ENCODE results near the gene TMTC2. TPM values are rescaled to one million over a fixed set of nuclear protein-coding genes. Genes with fewer than 3 reads are reported as not detected.

The TMTC2 gene
- total RNA-seq, 6 experiments from 2014 or later = 0.74 to 1.9 (median 0.96) TPM

DNA sequence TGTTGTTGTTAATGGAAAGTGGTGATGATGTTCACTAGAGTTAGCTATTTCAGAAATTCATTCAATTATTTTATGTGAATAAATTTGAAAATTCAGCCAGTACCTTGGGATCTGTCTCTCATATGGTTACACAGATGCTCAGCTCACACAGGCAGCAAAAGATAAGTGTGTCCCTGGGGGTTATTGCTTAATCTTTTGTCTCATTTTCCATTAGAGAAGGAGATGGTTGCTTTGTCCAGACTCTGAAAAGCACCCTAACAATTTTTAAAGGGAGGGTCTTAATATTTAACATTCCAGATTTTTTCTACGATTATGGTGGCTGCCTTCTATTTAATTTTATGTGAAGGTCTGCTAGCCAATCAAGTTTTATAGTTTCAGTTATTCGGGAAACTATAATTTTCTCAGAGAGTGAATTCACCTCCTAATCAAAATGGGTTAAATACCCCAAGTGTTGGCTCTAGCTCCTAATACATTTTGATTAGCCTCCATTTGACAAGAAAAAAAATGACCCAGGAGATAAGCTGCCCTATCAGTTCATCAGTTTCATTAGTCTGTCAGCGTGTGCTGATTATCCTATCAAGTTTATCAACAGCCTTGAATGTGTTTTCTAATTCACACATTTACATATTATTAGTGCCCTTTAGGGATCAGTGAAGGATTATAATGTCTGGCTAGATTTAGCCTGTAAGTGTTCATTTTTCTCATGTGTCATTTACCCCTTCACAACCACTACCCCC lies 282.1 kb downstream of the TMTC2 start:
- no peak for TF ChIP-seq POLR2A (IDR thresholded peaks at IDR 0.05)
- TF ChIP-seq, protein P1, sequence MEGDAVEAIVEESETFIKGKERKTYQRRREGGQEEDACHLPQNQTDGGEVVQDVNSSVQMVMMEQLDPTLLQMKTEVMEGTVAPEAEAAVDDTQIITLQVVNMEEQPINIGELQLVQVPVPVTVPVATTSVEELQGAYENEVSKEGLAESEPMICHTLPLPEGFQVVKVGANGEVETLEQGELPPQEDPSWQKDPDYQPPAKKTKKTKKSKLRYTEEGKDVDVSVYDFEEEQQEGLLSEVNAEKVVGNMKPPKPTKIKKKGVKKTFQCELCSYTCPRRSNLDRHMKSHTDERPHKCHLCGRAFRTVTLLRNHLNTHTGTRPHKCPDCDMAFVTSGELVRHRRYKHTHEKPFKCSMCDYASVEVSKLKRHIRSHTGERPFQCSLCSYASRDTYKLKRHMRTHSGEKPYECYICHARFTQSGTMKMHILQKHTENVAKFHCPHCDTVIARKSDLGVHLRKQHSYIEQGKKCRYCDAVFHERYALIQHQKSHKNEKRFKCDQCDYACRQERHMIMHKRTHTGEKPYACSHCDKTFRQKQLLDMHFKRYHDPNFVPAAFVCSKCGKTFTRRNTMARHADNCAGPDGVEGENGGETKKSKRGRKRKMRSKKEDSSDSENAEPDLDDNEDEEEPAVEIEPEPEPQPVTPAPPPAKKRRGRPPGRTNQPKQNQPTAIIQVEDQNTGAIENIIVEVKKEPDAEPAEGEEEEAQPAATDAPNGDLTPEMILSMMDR (IDR thresholded peaks at IDR 0.05) = no peak
- Histone ChIP-seq H3K9me3 (no peaks in the 10 kb centered on the region), H3K4me3 (no peak overlapping the region), H3K27me3 (no peaks in the 10 kb centered on the region), H3K27ac (no peak overlapping the region), H3K4me1 (no peaks in the 10 kb centered on the region), H3K36me3 (no peaks in the 10 kb centered on the region)
- ATAC-seq (no peak), DNase-seq (no peak)
- WGBS (ENCODE audit: insufficient coverage, low coverage, low lambda C conversion rate, missing lambda C conversion rate) = 80% methylated on average over 3 of the region's 3 CpGs
- intact Hi-C loops (cut with DNase I) = no loop called here

DNA sequence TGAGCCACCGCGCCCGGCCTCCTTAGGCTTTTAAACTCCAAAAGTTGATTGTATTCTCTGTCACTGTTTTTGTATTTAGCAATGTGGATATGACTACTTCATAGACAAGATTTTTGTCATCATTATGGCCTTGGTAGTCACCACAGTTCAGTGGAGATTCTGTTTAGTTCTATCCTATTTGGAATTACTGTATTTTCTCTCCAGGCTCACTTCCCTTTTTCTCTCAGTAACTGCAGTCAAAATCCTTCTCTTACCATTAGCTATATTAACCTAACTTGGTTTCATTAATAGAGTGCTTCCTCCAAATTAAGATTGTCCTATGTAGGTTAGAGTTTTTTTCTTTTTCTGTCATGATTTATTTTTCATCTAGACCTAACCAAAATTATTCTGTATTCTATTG lies 283.9 kb downstream of the TMTC2 start:
- no CpG with 5 or more reads among the region's 3 CpGs for WGBS (ENCODE audit: insufficient coverage, low coverage, low lambda C conversion rate, missing lambda C conversion rate)
- intact Hi-C loops (cut with DNase I) = no loop called here

DNA sequence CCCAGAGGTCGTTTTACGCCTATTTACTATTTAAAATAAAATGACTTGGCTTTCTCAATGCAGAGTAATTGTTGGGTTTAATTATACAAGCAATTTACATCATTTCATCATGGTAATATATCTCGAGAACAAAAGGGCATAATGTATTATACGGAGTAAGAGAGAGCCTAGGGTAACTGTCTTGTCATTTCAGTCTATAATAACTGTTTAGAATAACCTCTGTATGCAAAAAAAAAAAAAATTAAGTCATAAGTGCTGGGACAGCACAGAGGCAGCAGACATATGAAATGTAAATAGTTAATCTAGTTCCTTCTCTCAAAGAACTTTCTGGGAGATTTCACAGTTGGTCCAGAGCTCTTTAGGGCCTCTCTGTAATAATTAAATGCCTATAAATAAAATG lies 284.9 kb downstream of the TMTC2 start:
- 67% methylated on average over 4 of the region's 4 CpGs for WGBS (ENCODE audit: insufficient coverage, low coverage, low lambda C conversion rate, missing lambda C conversion rate)
- no peak overlapping the region for H3K27ac ChIP-seq
- DNase-seq = no peak
- intact Hi-C loops (cut with DNase I) = no loop called here
- no peaks in the 10 kb centered on the region for H3K27me3 ChIP-seq
- H3K36me3 ChIP-seq = no peaks in the 10 kb centered on the region
- no peak for TF ChIP-seq POLR2A (IDR thresholded peaks at IDR 0.05)
- TF ChIP-seq, protein P1 (IDR thresholded peaks at IDR 0.05) = no peak
- no peaks in the 10 kb centered on the region for H3K4me1 ChIP-seq
- no peak overlapping the region for H3K4me3 ChIP-seq
- no peaks in the 10 kb centered on the region for H3K9me3 ChIP-seq
- no peak for ATAC-seq

More for the DNA sequence above, 283.9 kb downstream of the TMTC2 start:
- Histone ChIP-seq H3K4me3 (no peak overlapping the region), H3K36me3 (no peaks in the 10 kb centered on the region), H3K9me3 (no peaks in the 10 kb centered on the region), H3K27ac (no peak overlapping the region), H3K27me3 (no peaks in the 10 kb centered on the region), H3K4me1 (no peaks in the 10 kb centered on the region)
- no peak for TF ChIP-seq POLR2A (IDR thresholded peaks at IDR 0.05)
- TF ChIP-seq, protein P1 (IDR thresholded peaks at IDR 0.05) = no peak
- no peak for ATAC-seq
- DNase-seq = no peak

DNA sequence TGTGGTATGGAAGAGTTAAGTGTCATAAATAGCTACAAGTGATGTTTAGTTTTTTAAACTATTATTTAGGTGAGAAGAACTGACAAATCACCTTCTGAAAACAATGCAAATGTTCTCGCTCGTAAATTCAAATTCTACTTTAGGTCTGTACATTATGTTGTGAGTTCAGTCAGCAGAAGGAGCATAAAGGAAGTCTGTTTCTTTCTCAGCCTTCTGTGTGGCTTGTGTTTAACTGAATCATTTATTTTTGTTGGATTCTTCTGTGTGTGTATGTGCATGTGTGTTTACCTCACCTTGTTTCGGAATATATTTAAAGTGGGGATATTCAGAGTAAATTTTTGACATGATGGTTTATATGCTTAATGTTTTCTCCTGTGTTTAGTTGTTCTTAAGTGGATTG lies 285.9 kb downstream of the TMTC2 start:
- 76% methylated on average over 3 of the region's 3 CpGs for WGBS (ENCODE audit: insufficient coverage, low coverage, low lambda C conversion rate, missing lambda C conversion rate)

More for the DNA sequence above, 285.9 kb downstream of the TMTC2 start:
- DNase-seq (no peak), ATAC-seq (no peak)
- H3K36me3 ChIP-seq = no peaks in the 10 kb centered on the region
- H3K27ac ChIP-seq = no peak overlapping the region
- H3K27me3 ChIP-seq = no peaks in the 10 kb centered on the region
- H3K4me1 ChIP-seq = no peaks in the 10 kb centered on the region
- intact Hi-C loops (cut with DNase I) = no loop called here
- no peaks in the 10 kb centered on the region for H3K9me3 ChIP-seq
- no peak overlapping the region for H3K4me3 ChIP-seq
- no peak for TF ChIP-seq POLR2A (IDR thresholded peaks at IDR 0.05)
- TF ChIP-seq, protein P1 (IDR thresholded peaks at IDR 0.05) = no peak
